GM19351 (cell line): ENCODE results near the gene NR2F2.
"Not testable (repeated sequence)": the region's sequence is repeated elsewhere in the genome, so short reads cannot be mapped to it uniquely, and the experiment has no call there.

Experiments
- ATAC-seq: cut with Tn5 transposase; IDR thresholded peaks from one replicate; pipeline ENCODE4 v1.9.1; 2021; ENCODE audit warnings: mild to moderate bottlenecking, moderate library complexity; ENCODE audit not compliant: unreplicated experiment

NR2F2 gene

DNA sequence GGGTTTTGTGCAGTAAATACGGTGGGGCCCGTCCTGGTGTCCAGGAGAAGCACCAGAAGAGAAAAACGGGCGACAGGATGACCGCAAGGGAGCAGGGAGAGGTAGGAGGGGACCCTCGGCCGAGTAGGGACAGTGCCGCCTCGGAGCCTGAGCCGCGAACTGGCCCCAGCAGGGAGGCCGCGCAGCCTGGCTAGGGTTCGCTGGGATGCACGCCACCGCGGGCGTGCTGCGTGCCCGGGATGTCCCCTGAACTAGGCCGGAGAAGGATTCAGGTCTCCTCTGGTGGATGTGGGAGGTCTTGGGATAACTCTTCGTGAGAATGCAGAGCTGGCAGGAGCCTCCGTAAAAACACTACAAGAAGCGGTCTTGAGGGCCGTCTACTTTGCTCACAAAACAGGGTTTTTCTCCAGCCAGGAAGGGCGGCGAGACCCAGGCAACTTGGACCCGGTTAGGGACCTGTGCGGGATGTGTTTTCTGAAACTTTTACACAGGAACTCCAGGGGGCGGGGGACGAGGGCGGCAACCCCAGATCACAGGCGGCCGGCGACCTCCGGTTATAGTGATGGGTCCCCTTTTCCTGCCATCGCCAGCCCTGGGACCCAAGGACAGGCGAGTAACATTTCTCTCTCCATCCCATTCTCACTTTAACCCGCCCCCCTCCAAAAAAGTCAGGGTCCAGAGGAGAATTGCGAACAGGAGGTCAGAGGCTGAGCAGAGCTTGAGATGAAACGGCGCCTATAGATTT is 35.5 kb downstream of the NR2F2 start:
- no peak for ATAC-seq

DNA sequence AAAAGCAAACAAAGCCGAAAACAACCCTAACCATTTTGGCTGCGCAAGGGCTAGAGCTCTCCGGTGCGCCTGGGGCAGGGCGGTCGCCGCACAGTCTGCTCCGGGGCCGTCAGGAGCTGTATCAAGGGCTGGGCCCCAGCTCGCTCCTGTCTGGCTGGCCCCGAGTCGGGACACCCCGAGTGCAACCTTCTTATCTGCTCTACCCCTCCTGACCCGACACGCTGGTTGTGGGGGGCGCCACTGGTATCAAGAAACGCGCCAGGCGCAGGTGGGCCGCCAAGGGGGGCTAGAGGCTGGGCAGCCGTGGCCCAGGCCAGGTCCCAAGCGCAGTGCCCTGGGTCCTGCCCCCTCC is 36.0 kb downstream of the NR2F2 start:
- no peak for ATAC-seq

DNA sequence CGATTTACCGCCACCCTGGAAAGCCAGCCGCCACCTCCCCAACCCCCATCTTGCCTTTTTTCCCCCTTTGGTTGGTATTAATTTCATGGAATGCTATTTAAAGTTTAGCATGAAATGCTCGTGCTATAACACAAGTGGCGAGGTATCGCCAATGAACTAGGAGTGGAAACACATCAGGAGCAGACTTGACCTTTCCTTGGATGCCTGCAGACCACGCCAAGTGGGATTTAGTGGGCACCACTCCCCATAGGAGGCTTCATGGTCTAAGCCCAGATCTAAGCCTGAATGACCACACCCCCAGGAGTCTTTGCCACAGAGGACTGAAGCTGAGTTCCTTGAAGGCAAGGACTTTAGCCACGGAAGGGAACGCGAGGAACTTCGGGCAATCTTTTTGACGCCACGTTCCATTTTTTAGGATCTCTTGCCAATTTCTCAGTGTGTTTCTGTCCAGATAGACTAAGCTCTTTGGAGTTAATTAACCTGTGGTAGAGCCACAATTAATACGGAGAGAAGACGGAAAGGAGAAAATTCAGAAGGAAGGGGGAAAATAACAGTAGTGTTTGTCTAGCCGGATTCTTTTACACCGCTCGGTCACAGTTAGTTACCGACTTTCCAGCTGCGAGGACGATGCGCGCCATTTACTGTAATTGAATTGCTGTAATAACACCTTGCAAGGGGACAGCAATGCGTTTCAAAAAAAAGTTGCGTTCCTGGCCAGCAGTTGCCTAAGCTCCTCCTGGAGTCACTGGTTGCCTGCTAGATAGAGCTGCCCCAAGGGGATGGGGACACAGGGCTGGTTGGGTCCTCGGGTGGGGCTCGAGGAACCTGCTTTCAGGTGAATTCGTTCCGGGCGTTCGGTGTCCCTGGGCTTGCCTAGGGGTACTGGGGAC is 37.1 kb downstream of the NR2F2 start:
- no peak for ATAC-seq

DNA sequence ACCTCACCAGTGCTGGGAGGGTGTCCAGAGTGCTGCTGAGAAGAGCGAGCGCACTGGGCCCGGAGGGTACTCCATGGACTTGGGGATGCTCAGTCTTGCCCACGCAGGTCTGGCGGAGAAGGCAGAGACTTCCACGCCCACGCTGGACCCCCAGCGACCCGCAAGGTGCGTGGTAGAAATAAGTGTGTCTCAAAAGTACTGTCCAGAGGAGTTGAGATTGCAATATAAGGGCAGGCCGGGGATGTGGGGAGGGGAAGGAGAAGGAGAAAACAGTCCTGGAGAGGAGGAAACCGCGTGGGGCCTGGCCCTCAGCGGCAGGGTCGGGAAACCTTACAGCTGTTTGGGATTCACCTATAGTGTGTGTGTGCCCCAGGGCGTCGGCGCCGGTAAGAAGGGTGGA is 38.9 kb downstream of the NR2F2 start:
- ATAC-seq, result no peak

- no peak for ATAC-seq
These were observed 39.5 kb downstream of the NR2F2 start for GRCh38 chr15:96369825-96370621.

- no peak for ATAC-seq
These were observed 42.1 kb downstream of the NR2F2 start for GRCh38 chr15:96372554-96372953.

- ATAC-seq, result no peak
These were observed 44.0 kb downstream of the NR2F2 start for GRCh38 chr15:96374499-96374898.

- ATAC-seq, result not testable (repeated sequence)
These were observed 49.1 kb downstream of the NR2F2 start for GRCh38 chr15:96379592-96379991.

- ATAC-seq, result no peak
These were observed 51.0 kb downstream of the NR2F2 start for GRCh38 chr15:96381463-96381862.

DNA sequence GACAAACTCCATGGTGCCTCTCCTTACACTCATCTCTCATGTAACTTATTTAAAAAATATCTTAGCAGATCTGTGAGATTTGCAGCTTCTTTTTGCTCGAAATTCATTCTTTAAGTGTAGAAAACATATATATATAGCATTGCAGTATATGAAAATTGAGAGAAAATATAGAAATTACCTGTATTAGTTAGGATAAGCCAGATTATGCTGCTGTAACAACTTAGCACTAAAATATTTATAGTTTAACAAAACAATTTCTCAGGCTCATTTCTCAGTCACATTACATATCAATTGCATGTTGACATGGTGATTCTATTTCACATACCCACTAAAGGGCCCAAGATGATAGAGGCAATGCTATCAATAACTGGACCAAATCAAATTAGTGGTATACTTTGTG is 54.7 kb downstream of the NR2F2 start:
- no peak for ATAC-seq

DNA sequence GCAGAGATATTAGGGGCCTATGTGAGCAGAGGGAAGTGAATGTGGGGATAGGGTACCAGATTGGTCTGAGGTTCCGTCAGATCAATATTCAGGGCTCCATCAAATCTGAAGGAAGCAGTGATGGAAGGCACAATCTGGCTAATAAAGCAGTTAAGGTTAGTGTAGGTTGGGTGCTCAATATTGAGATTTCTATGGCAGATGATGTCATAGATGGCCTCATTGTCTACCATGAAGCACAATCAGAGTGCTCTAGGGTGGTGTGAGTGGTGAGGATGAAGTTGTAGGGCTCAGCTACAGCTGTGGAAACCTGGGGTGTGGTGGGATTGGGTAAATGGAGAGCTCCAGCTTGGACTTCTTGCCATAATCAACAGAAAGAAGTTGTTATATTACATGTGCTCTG is 58.2 kb downstream of the NR2F2 start:
- no peak for ATAC-seq
